ENCODE measurements around the gene BOD1. TPM values are rescaled to one million over a fixed set of nuclear protein-coding genes. Genes with fewer than 3 reads are reported as not detected.

Gene BOD1
- total RNA-seq, 2 donors from 2014 or later: 79.3 to 92.9 TPM

GRCh38 chr5:173634465-173634983, 18.1 kb upstream of the BOD1 start:
- no peaks in the 10 kb centered on the region for H3K9me3 Mint-ChIP-seq
- 99 to 100% methylated on average over 1 to 4 of the region's 4 CpGs for WGBS, 2 experiments (ENCODE audit: insufficient coverage in 1 of 2, insufficient read length in 1 of 2)
- no peak overlapping the region for H3K9ac ChIP-seq (ENCODE audit: extremely low read depth, low read length, poor library complexity, severe bottlenecking)
- no peak overlapping the region for H3K27ac Mint-ChIP-seq
- H3K4me3 Mint-ChIP-seq: no peak overlapping the region
- H3K4me1 ChIP-seq (ENCODE audit: control insufficient read depth, insufficient read depth, low read length): no peaks in the 10 kb centered on the region
- TF ChIP-seq, protein P1, sequence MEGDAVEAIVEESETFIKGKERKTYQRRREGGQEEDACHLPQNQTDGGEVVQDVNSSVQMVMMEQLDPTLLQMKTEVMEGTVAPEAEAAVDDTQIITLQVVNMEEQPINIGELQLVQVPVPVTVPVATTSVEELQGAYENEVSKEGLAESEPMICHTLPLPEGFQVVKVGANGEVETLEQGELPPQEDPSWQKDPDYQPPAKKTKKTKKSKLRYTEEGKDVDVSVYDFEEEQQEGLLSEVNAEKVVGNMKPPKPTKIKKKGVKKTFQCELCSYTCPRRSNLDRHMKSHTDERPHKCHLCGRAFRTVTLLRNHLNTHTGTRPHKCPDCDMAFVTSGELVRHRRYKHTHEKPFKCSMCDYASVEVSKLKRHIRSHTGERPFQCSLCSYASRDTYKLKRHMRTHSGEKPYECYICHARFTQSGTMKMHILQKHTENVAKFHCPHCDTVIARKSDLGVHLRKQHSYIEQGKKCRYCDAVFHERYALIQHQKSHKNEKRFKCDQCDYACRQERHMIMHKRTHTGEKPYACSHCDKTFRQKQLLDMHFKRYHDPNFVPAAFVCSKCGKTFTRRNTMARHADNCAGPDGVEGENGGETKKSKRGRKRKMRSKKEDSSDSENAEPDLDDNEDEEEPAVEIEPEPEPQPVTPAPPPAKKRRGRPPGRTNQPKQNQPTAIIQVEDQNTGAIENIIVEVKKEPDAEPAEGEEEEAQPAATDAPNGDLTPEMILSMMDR (conservative IDR thresholded peaks at IDR 0.05): no peak
- no peak for DNase-seq
- H3K36me3 ChIP-seq (ENCODE audit: control insufficient read depth, insufficient read depth, low read length): no peaks in the 10 kb centered on the region
- H3K27ac ChIP-seq (ENCODE audit: low read depth, low read length): no peak overlapping the region
- H3K27me3 ChIP-seq (ENCODE audit: control insufficient read depth, insufficient read depth, low read length, poor library complexity, severe bottlenecking): no peaks in the 10 kb centered on the region
- no peaks in the 10 kb centered on the region for H3K9me3 ChIP-seq (ENCODE audit: control insufficient read depth, low read length)
- H3K36me3 Mint-ChIP-seq (ENCODE audit: low read depth): no peaks in the 10 kb centered on the region
- H3K4me3 ChIP-seq (ENCODE audit: low read length): no peak overlapping the region
- H3K4me1 Mint-ChIP-seq: no peaks in the 10 kb centered on the region
- no peaks in the 10 kb centered on the region for H3K27me3 Mint-ChIP-seq (ENCODE audit: insufficient read depth)

DNA sequence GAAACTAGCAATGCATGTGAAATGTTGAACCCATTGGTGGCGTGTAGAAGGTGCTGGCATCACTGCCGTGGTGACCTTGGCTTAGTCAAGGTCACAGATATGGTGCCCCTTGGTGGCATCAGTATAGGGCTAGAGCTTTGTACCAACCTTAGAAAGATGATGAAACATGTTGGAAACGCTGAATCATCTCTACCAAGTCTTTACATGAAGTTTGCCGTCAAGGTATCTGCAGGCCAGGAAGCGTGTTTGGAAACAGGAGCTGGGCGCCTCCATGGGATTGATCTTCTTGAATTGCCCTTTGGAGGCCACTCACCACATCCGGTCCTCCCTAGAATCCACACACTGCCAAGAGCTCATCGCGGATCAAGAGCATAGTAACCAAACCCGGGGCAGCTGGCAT, 16.9 kb upstream of the BOD1 start:
- no peaks in the 10 kb centered on the region for H3K27me3 ChIP-seq (ENCODE audit: control insufficient read depth, insufficient read depth, low read length, poor library complexity, severe bottlenecking)
- H3K27ac ChIP-seq (ENCODE audit: low read depth, low read length): no peak overlapping the region
- Mint-ChIP-seq H3K4me3 (no peak overlapping the region), H3K27ac (no peak overlapping the region), H3K36me3 (ENCODE audit: low read depth) (no peaks in the 10 kb centered on the region), H3K4me1 (peaks cover 9% of the 10 kb centered on the region), H3K27me3 (ENCODE audit: insufficient read depth) (no peaks in the 10 kb centered on the region), H3K9me3 (no peaks in the 10 kb centered on the region)
- no peaks in the 10 kb centered on the region for H3K9me3 ChIP-seq (ENCODE audit: control insufficient read depth, low read length)
- no peaks in the 10 kb centered on the region for H3K4me1 ChIP-seq (ENCODE audit: control insufficient read depth, insufficient read depth, low read length)
- H3K36me3 ChIP-seq (ENCODE audit: control insufficient read depth, insufficient read depth, low read length): no peaks in the 10 kb centered on the region
- WGBS, 2 experiments (ENCODE audit: insufficient coverage in 1 of 2, insufficient read length in 1 of 2): 94 to 100% methylated on average over 6 to 10 of the region's 10 CpGs
- peak; percentile 30 for DNase-seq
- TF ChIP-seq, protein P1 (conservative IDR thresholded peaks at IDR 0.05): no peak
- no peak overlapping the region for H3K9ac ChIP-seq (ENCODE audit: extremely low read depth, low read length, poor library complexity, severe bottlenecking)
- H3K4me3 ChIP-seq (ENCODE audit: low read length): no peak overlapping the region

GRCh38 chr5:173631478-173631877, 15.0 kb upstream of the BOD1 start:
- Histone ChIP-seq H3K27ac (ENCODE audit: low read depth, low read length) (no peak overlapping the region), H3K4me1 (ENCODE audit: control insufficient read depth, insufficient read depth, low read length) (no peaks in the 10 kb centered on the region), H3K27me3 (ENCODE audit: control insufficient read depth, insufficient read depth, low read length, poor library complexity, severe bottlenecking) (no peaks in the 10 kb centered on the region), H3K4me3 (ENCODE audit: low read length) (no peak overlapping the region), H3K36me3 (ENCODE audit: control insufficient read depth, insufficient read depth, low read length) (no peaks in the 10 kb centered on the region), H3K9ac (ENCODE audit: extremely low read depth, low read length, poor library complexity, severe bottlenecking) (no peak overlapping the region), H3K9me3 (ENCODE audit: control insufficient read depth, low read length) (no peaks in the 10 kb centered on the region)
- Mint-ChIP-seq H3K4me3 (no peak overlapping the region), H3K36me3 (ENCODE audit: low read depth) (no peaks in the 10 kb centered on the region), H3K4me1 (peaks cover 16% of the 10 kb centered on the region), H3K9me3 (no peaks in the 10 kb centered on the region), H3K27me3 (ENCODE audit: insufficient read depth) (peaks cover 6% of the 10 kb centered on the region), H3K27ac (no peak overlapping the region)
- no peak for DNase-seq
- TF ChIP-seq, protein P1 (conservative IDR thresholded peaks at IDR 0.05): no peak
- WGBS, 2 experiments (ENCODE audit: insufficient coverage in 1 of 2, insufficient read length in 1 of 2): 80 to 90% methylated on average over 2 to 3 of the region's 3 CpGs

Measured in endodermal cell (in vitro differentiated cells).